SH-SY5Y (cell line): Measurements from ENCODE around the gene BMS1.

ENCODE experiments used
- GATA2 ChIP-seq: IDR thresholded peaks from 2 replicates; pipeline ENCODE4 v1.6.1; 2011; ENCODE audit warnings: mild to moderate bottlenecking, low read depth, low read length
- GATA3 ChIP-seq: IDR thresholded peaks from 2 replicates; pipeline ENCODE4 v1.6.1; 2011; ENCODE audit warnings: low read depth, mild to moderate bottlenecking, low read length, moderate library complexity

DNA sequence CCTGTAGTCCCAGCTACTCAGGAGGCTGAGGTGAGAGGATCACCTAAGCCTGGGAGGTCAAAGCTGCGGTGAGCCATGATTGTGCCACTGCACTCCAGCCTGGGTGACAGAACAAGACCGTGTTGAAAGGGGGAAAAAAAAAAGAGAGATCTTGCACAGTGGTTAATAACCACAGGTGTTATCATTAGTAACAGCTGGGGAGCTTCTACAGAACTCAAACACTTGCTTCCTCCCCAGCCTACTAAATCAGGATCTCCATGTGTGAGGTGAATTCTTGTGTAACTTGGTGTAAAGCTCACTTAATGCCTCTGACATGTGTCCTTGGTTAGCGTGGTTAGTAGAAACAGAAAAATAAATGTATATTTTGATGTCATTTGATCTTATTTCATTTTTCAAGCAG is 43.9 kb upstream of the BMS1 start:
- TF ChIP-seq GATA2: no peak
- no peak for TF ChIP-seq GATA3
